ENCODE measurements around the gene HSD17B14.

Gene HSD17B14

GRCh38 chr19:48822514-48822913 is 13.8 kb downstream of the HSD17B14 start:
- DNase-seq: no peak

GRCh38 chr19:48821633-48822032 is 14.7 kb downstream of the HSD17B14 start:
- DNase-seq: no peak

GRCh38 chr19:48819366-48819816 is 16.9 kb downstream of the HSD17B14 start:
- no peak for DNase-seq

- DNase-seq: no peak
Observed at GRCh38 chr19:48818234-48818820, 18.0 kb downstream of the HSD17B14 start.

- no peak for DNase-seq
Observed at GRCh38 chr19:48817585-48818124, 18.6 kb downstream of the HSD17B14 start.

- peak; percentile 38 for DNase-seq
Observed at GRCh38 chr19:48815870-48816501, 20.3 kb downstream of the HSD17B14 start.

- DNase-seq: no peak
Observed at GRCh38 chr19:48814895-48815294, 21.4 kb downstream of the HSD17B14 start.

- DNase-seq: no peak
Observed at GRCh38 chr19:48813123-48813913, 23.0 kb downstream of the HSD17B14 start.

GRCh38 chr19:48812094-48812929 is 24.0 kb downstream of the HSD17B14 start:
- DNase-seq: peak; percentile 74

- DNase-seq: no peak
Observed at GRCh38 chr19:48810151-48810550, 26.1 kb downstream of the HSD17B14 start.

- no peak for DNase-seq
Observed at GRCh38 chr19:48807590-48808308, 28.5 kb downstream of the HSD17B14 start.

GRCh38 chr19:48806818-48807589 is 29.3 kb downstream of the HSD17B14 start:
- DNase-seq: no peak

GRCh38 chr19:48806518-48806817 is 29.8 kb downstream of the HSD17B14 start:
- peak; percentile 68 for DNase-seq

GRCh38 chr19:48805452-48805851 is 30.8 kb downstream of the HSD17B14 start:
- no peak for DNase-seq

- DNase-seq: no peak
Observed at GRCh38 chr19:48804496-48804895, 31.8 kb downstream of the HSD17B14 start.

GRCh38 chr19:48802623-48803022 is 33.7 kb downstream of the HSD17B14 start:
- no peak for DNase-seq

- DNase-seq: no peak
Observed at GRCh38 chr19:48799358-48800300, 36.7 kb downstream of the HSD17B14 start.

GRCh38 chr19:48798937-48799336 is 37.4 kb downstream of the HSD17B14 start:
- no peak for DNase-seq

- DNase-seq: no peak
Observed at GRCh38 chr19:48797103-48797502, 39.2 kb downstream of the HSD17B14 start.
